Neuronal stem cell (in vitro differentiated cells): Measurements from ENCODE around the gene DCTN5.

Source experiments
- DNase-seq: peaks from one replicate; pipeline ENCODE4 v3.0.0-alpha.2; 2013; ENCODE audit warnings: low spot score
- H2AFZ ChIP-seq: one replicate; pipeline ENCODE4 v1.6.1; 2013; ENCODE audit warnings: mild to moderate bottlenecking, low read length, inconsistent platforms
- H2AK5ac ChIP-seq: 2 replicates; pipeline ENCODE4 v1.6.1; 2013; ENCODE audit warnings: low read depth, mild to moderate bottlenecking, inconsistent platforms, low read length, moderate library complexity, mixed read lengths
- H2BK120ac ChIP-seq: 2 replicates; pipeline ENCODE4 v1.6.1; 2013; ENCODE audit warnings: low read depth, mild to moderate bottlenecking, inconsistent platforms, low read length, moderate library complexity, mixed read lengths
- H2BK12ac ChIP-seq: one replicate; pipeline ENCODE4 v1.6.1; 2013; ENCODE audit warnings: low read length, inconsistent platforms
- H2BK15ac ChIP-seq: 2 replicates; pipeline ENCODE4 v1.6.1; 2013; ENCODE audit warnings: mild to moderate bottlenecking, low read length, inconsistent platforms, mixed read lengths
- H2BK5ac ChIP-seq: one replicate; pipeline ENCODE4 v1.6.1; 2013; ENCODE audit warnings: inconsistent platforms, mild to moderate bottlenecking, low read length, moderate library complexity
- H3K14ac ChIP-seq: one replicate; pipeline ENCODE4 v1.6.1; 2013; ENCODE audit warnings: low read length, inconsistent platforms
- H3K18ac ChIP-seq: 2 replicates; pipeline ENCODE4 v1.6.1; 2013; ENCODE audit warnings: low read length, inconsistent platforms
- H3K23ac ChIP-seq: 2 replicates; pipeline ENCODE4 v1.6.1; 2013; ENCODE audit warnings: low read depth, mild to moderate bottlenecking, mixed read lengths, low read length, inconsistent platforms; ENCODE audit not compliant: poor library complexity
- H3K27ac ChIP-seq: replicated peaks from 3 replicates; pipeline ENCODE4 v1.5.1; 2013; ENCODE audit warnings: low read length, inconsistent platforms
- H3K27me3 ChIP-seq, 3 experiments: 2 replicates each; pipeline ENCODE4 v1.6.1; 2013; ENCODE audit warnings: low read length in 3 of 3, mild to moderate bottlenecking in 2 of 3, inconsistent platforms in 1 of 3, low read depth in 1 of 3, mixed read lengths in 1 of 3, moderate library complexity in 1 of 3; ENCODE audit not compliant: control insufficient read depth in 3 of 3, insufficient read depth in 3 of 3
- H3K36me3 ChIP-seq, 2 donors: replicated peaks in 1 of 2; 2 replicates each; pipeline ENCODE4 v1.6.1; 2013; ENCODE audit warnings: low read length in 2 of 2; ENCODE audit not compliant: control insufficient read depth in 2 of 2, insufficient read depth in 2 of 2
- H3K4ac ChIP-seq: 2 replicates; pipeline ENCODE4 v1.6.1; 2013; ENCODE audit warnings: inconsistent platforms, mild to moderate bottlenecking, low read length, moderate library complexity
- H3K4me1 ChIP-seq, 2 donors: 1 replicate in 1 of 2; 2 replicates in 1 of 2; pipeline ENCODE4 v1.6.1; 2013; ENCODE audit warnings: low read length in 2 of 2, low read depth in 1 of 2; ENCODE audit not compliant: control insufficient read depth in 2 of 2, insufficient read depth in 1 of 2
- H3K4me2 ChIP-seq: one replicate; pipeline ENCODE4 v1.6.1; 2013; ENCODE audit warnings: mild to moderate bottlenecking, low read length, inconsistent platforms; ENCODE audit not compliant: insufficient read depth, poor library complexity, severe bottlenecking
- H3K4me3 ChIP-seq, 2 donors: 2 replicates each; pipeline ENCODE4 v1.5.1; 2013; ENCODE audit warnings: low read length in 2 of 2, mild to moderate bottlenecking in 2 of 2, inconsistent platforms in 1 of 2, moderate library complexity in 1 of 2
- H3K79me1 ChIP-seq: one replicate; pipeline ENCODE4 v1.6.1; 2013; ENCODE audit warnings: low read depth, mild to moderate bottlenecking, inconsistent platforms, low read length, moderate library complexity
- H3K9ac ChIP-seq: one replicate; pipeline ENCODE4 v1.6.1; 2013; ENCODE audit warnings: mild to moderate bottlenecking, low read depth, low read length, inconsistent platforms; ENCODE audit not compliant: poor library complexity
- H3K9me3 ChIP-seq, 2 donors: replicated peaks in 1 of 2; 2 replicates each; pipeline versions ENCODE3 to v1.6.1; 2013; ENCODE audit warnings: low read length in 2 of 2, mild to moderate bottlenecking in 2 of 2, inconsistent platforms in 1 of 2, low read depth in 1 of 2, mixed read lengths in 1 of 2, moderate library complexity in 1 of 2; ENCODE audit not compliant: control insufficient read depth in 2 of 2, insufficient read depth in 1 of 2
- H4K8ac ChIP-seq: one replicate; pipeline ENCODE4 v1.6.1; 2013; ENCODE audit warnings: low read depth, mild to moderate bottlenecking, inconsistent platforms, low read length, moderate library complexity
- H4K91ac ChIP-seq: one replicate; pipeline ENCODE4 v1.6.1; 2013; ENCODE audit warnings: low read length, low read depth, mild to moderate bottlenecking, inconsistent platforms; ENCODE audit not compliant: poor library complexity
- WGBS, 2 donors: extraction: QIAGEN DNeasy Blood & Tissue Kit; methylation state at CpG; one replicate each; pipeline ENCODE4 v1.1.7; 2013; ENCODE audit warnings: missing lambda C conversion rate in 2 of 2, mixed read lengths in 1 of 2; ENCODE audit not compliant: insufficient read length in 2 of 2, insufficient replicate concordance in 1 of 2; ENCODE audit errors: extremely low coverage in 2 of 2; 5-methylcytosine and 5-hydroxymethylcytosine counted together

DCTN5 gene

GRCh38 chr16:23724785-23725131 lies 83.5 kb downstream of the DCTN5 start:
- Histone ChIP-seq H2BK5ac (no peak overlapping the region), H3K4me1 (no peaks in the 10 kb centered on the region), H2BK120ac (no peak overlapping the region), H2AFZ (no peak overlapping the region), H3K4me3 (no peak overlapping the region), H3K4ac (no peak overlapping the region), H3K9me3 (no peaks in the 10 kb centered on the region), H3K9ac (no peak overlapping the region), H4K8ac (no peak overlapping the region), H3K23ac (no peak overlapping the region), H3K27ac (no peak overlapping the region), H4K91ac (no peak overlapping the region), H2BK12ac (no peak overlapping the region), H3K14ac (no peak overlapping the region), H3K4me2 (no peak overlapping the region), H2AK5ac (no peak overlapping the region), H2BK15ac (no peak overlapping the region), H3K27me3 (no peaks in the 10 kb centered on the region), H3K36me3 (no peaks in the 10 kb centered on the region), H3K79me1 (no peaks in the 10 kb centered on the region), H3K18ac (no peak overlapping the region)
- WGBS, 2 donors, result no CpG with 5 or more reads among the region's 3 CpGs
- DNase-seq, result no peak

- no peaks in the 10 kb centered on the region for H3K9me3 ChIP-seq
- no peak overlapping the region for H3K23ac ChIP-seq
- H3K27ac ChIP-seq, result no peak overlapping the region
- no peak overlapping the region for H2BK12ac ChIP-seq
- H4K91ac ChIP-seq, result no peak overlapping the region
- no peak overlapping the region for H4K8ac ChIP-seq
- H3K4me1 ChIP-seq, result no peaks in the 10 kb centered on the region
- H3K9ac ChIP-seq, result no peak overlapping the region
- no peak overlapping the region for H2BK15ac ChIP-seq
- no peak overlapping the region for H2AFZ ChIP-seq
- H3K4ac ChIP-seq, result no peak overlapping the region
- no peak overlapping the region for H2BK120ac ChIP-seq
- H3K4me3 ChIP-seq, result no peak overlapping the region
- no peak overlapping the region for H3K14ac ChIP-seq
- WGBS, 2 donors, result no CpG with 5 or more reads among the region's 3 CpGs
- H3K79me1 ChIP-seq, result no peaks in the 10 kb centered on the region
- no peak overlapping the region for H3K4me2 ChIP-seq
- H3K36me3 ChIP-seq, result no peaks in the 10 kb centered on the region
- no peak for DNase-seq
- no peak overlapping the region for H2BK5ac ChIP-seq
- no peaks in the 10 kb centered on the region for H3K27me3 ChIP-seq
- H3K18ac ChIP-seq, result no peak overlapping the region
- no peak overlapping the region for H2AK5ac ChIP-seq
Measured at GRCh38 chr16:23726710-23727109, 85.4 kb downstream of the DCTN5 start.
